ENCODE results near the gene TMEM205. TPM values are rescaled to one million over a fixed set of nuclear protein-coding genes. Genes with fewer than 3 reads are reported as not detected.

Gene TMEM205
- total RNA-seq, 2 donors from 2014 or later: 301 to 343 TPM

DNA sequence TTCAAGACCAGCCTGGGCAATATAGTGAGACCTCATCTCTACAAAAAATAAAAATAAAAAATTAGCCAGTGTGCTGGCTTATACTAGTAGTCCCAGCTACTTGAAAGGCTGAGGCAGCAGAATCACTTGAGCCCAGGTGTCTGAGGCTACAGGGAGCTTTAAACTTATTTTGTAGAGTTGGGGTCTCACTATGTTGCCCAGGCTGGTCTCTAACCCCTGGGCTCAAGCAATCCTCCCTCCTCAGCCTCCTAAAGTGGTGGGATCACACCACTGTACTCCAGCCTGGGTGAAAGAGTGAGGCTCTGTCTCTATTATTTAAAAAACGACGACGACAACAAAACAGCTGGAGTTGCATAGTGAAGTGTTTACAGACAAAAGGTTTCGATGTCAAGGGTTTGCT lies 14.6 kb downstream of the TMEM205 start:
- Histone ChIP-seq H3K9me3 (no peaks in the 10 kb centered on the region), H3K4me1 (no peaks in the 10 kb centered on the region), H3K36me3 (peaks cover 60% of the 10 kb centered on the region), H3K27me3 (no peaks in the 10 kb centered on the region), H3K27ac (no peak overlapping the region), H3K4me3 (no peak overlapping the region)
- DNase-seq (ENCODE audit: low spot score): no peak
- TF ChIP-seq, protein P1, sequence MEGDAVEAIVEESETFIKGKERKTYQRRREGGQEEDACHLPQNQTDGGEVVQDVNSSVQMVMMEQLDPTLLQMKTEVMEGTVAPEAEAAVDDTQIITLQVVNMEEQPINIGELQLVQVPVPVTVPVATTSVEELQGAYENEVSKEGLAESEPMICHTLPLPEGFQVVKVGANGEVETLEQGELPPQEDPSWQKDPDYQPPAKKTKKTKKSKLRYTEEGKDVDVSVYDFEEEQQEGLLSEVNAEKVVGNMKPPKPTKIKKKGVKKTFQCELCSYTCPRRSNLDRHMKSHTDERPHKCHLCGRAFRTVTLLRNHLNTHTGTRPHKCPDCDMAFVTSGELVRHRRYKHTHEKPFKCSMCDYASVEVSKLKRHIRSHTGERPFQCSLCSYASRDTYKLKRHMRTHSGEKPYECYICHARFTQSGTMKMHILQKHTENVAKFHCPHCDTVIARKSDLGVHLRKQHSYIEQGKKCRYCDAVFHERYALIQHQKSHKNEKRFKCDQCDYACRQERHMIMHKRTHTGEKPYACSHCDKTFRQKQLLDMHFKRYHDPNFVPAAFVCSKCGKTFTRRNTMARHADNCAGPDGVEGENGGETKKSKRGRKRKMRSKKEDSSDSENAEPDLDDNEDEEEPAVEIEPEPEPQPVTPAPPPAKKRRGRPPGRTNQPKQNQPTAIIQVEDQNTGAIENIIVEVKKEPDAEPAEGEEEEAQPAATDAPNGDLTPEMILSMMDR (IDR thresholded peaks at IDR 0.05): no peak

DNA sequence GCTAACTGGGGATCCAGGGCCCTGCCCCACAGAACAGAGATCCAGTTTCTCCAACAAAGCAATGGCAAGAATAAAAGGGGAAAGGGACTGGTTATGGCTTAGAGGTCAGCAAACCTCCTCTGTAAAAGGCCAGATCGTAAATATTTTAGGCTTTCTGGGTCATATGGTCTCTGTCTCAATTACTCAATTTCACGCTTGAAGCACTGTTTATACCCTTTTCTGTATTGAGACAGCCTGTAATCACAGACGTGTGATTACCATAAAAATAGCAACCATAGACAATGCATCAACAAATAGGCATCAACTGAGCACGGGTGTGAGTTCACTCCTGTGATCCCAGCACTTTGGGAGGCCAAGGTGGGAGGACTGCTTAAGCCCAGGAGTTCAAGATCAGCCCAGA lies 15.9 kb downstream of the TMEM205 start:
- Histone ChIP-seq H3K27ac (no peak overlapping the region), H3K27me3 (no peaks in the 10 kb centered on the region), H3K9me3 (no peaks in the 10 kb centered on the region), H3K4me1 (no peaks in the 10 kb centered on the region), H3K4me3 (no peak overlapping the region), H3K36me3 (peaks cover 62% of the 10 kb centered on the region)
- DNase-seq (ENCODE audit: low spot score): no peak
- TF ChIP-seq, protein P1 (IDR thresholded peaks at IDR 0.05): no peak

DNA sequence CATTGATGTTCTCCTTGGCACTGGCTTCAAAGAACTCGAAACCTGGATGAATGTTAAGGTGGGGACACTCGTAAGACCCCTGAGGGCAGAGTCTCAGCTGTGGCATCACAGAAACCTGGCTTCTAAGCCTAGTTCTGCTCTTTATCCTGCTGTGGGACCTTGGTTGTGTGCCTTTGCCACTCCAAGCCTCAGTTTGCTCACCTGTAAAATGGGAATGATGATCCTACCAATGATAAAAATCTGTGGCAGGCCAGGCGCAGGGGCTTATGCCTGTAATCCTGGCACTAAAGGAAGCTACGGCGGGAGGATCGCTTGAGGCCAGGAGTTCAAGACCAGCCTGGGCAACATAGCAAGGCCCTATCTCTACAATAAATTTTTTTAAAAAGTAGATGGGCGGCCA lies 20.5 kb downstream of the TMEM205 start:
- Histone ChIP-seq H3K9me3 (no peaks in the 10 kb centered on the region), H3K4me3 (no peak overlapping the region), H3K36me3 (peaks cover 36% of the 10 kb centered on the region), H3K27ac (no peak overlapping the region), H3K4me1 (peaks cover 0 to 20% of the 10 kb centered on the region in 2 donors), H3K27me3 (no peaks in the 10 kb centered on the region)
- TF ChIP-seq, protein P1 (IDR thresholded peaks at IDR 0.05): no peak
- DNase-seq (ENCODE audit: low spot score): no peak

DNA sequence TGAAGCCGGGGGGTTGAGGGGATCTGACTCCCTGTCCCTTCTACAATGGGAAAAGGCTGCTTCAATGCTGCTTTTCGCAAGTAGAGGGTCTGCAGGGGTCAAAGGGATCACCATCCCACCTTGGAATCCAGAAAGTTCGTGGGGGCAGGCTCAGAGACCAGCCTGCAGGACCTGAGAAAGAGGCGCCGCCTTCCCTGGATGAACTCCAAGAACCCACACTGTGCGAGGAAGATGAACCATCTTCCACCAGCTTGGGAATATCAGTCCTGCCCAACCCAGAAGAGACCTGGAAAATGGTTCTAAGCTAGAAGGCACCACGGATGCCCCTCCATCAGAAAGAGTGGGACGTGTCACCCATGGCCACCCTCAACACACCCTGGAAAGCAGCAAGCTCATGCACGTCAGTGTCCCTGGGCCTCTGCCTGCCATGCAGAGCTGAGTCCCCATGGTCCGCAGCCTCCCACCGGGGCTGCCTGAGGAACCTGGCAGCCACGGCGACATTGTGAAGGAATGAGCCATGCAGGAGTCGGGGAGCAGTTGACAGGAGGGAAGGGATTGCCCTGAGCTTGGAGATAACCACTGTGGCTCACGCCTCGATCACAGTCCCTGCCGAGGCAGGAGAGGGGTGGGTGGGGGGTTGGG lies 21.2 kb downstream of the TMEM205 start:
- Histone ChIP-seq H3K27ac (peak overlapping the region; percentile 67 to 75), H3K4me3 (no peak overlapping the region), H3K4me1 (peaks cover 0 to 20% of the 10 kb centered on the region in 2 donors), H3K27me3 (no peaks in the 10 kb centered on the region), H3K36me3 (peaks cover 31% of the 10 kb centered on the region), H3K9me3 (no peaks in the 10 kb centered on the region)
- no peak for DNase-seq (ENCODE audit: low spot score)
- TF ChIP-seq, protein P1 (IDR thresholded peaks at IDR 0.05): no peak

DNA sequence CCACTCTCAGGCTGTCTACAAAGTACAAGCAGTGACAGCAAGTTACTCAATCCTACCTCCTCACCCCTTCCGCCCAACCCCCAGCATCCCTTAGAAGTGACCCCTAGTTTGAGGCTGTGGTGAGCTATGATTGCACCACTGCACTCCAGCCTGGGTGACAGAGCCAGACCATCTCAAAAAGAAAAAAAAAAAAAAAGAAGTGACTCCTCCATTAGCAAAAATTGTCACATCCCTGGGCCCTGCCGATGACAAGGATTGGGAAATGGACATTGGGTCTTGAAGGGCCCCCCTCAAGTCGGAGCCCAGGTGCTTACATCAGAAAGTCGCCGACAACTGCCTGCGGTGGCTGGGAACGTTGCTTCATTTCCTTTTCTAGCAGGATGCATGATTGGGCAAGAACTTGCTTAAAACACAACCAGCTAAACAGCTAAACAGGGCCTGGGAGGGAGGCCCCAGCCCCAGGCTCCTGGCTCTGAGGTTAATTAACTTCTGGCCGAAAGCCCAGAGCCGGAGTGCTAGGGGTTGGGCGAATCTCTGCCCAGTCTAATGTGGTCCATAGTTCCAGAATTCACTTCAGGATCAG lies 21.9 kb downstream of the TMEM205 start:
- TF ChIP-seq, protein P1 (IDR thresholded peaks at IDR 0.05): no peak
- DNase-seq (ENCODE audit: low spot score): peak; percentile 94
- Histone ChIP-seq H3K27me3 (no peaks in the 10 kb centered on the region), H3K4me1 (peaks cover 0 to 20% of the 10 kb centered on the region in 2 donors), H3K36me3 (peaks cover 27% of the 10 kb centered on the region), H3K9me3 (no peaks in the 10 kb centered on the region), H3K27ac (peak overlapping the region; percentile 67 to 75), H3K4me3 (no peak overlapping the region)
